Measurements from ENCODE around the gene SCYL3.

GRCh38 chr1:169868978-169869377, 24.7 kb downstream of the SCYL3 start:
- no peak for TF ChIP-seq CTCF (IDR thresholded peaks at IDR 0.05)
- TF ChIP-seq POLR2A (IDR thresholded peaks at IDR 0.05), result no peak

Measured in Peyer's patch (tissue), 4 donors.